Measurements from ENCODE around the gene LRRC45.

The LRRC45 gene

GRCh38 chr17:82064433-82065192 lies 41.5 kb downstream of the LRRC45 start:
- ATAC-seq: peak; percentile 2; the same call in 1 of the 3 replicates
- TF ChIP-seq PPARA (CRISPR knock-in tag; IDR thresholded peaks at IDR 0.05; ENCODE audit: borderline replicate concordance) (no peak), BACH2 (CRISPR knock-in tag; IDR thresholded peaks at IDR 0.05; ENCODE audit: borderline replicate concordance) (no peak), PATZ1 (CRISPR knock-in tag; IDR thresholded peaks at IDR 0.05; ENCODE audit: borderline replicate concordance) (no peak), ZFP30 (CRISPR knock-in tag; IDR thresholded peaks at IDR 0.05) (no peak)

DNA sequence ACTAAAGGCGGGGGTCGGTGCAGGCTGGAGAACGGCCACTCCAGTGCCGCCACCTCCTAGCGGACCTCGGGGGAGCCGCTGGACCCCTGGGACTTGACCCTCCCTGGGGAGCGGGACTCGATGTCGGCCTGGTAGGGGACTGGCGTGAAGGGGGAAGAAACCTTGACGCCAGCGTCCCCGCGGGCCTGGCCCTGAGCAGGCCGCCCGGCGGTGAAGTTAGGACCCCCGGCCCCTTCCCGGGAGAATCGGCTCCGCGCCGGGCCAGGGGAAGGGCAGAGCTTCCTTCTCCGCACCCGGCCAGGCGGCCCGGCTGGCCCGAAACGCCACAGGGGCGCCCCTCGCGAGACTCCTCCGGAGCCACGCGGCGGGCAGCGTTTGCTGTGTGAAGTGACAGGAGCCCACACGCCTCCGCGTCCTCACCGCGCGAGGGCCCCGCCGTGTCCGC lies 42.1 kb downstream of the LRRC45 start:
- TF ChIP-seq ZNF70 (CRISPR knock-in tag; IDR thresholded peaks at IDR 0.05): no peak
- TF ChIP-seq TOX (CRISPR knock-in tag; IDR thresholded peaks at IDR 0.05; ENCODE audit: borderline replicate concordance): no peak
- no peak for TF ChIP-seq GLIS3 (CRISPR knock-in tag; IDR thresholded peaks at IDR 0.05)
- TF ChIP-seq ISL1 (CRISPR knock-in tag; IDR thresholded peaks at IDR 0.05): no peak
- no peak for TF ChIP-seq OSR1 (CRISPR knock-in tag; IDR thresholded peaks at IDR 0.05)

GRCh38 chr17:82065638-82066303 lies 42.7 kb downstream of the LRRC45 start, which contains the start of gene DUS1L:
Gene DUS1L, minus strand, starts transcription at chr17:82065804. Its CDS starts 745 bp downstream, at chr17:82065059.
- TF ChIP-seq, protein P1, sequence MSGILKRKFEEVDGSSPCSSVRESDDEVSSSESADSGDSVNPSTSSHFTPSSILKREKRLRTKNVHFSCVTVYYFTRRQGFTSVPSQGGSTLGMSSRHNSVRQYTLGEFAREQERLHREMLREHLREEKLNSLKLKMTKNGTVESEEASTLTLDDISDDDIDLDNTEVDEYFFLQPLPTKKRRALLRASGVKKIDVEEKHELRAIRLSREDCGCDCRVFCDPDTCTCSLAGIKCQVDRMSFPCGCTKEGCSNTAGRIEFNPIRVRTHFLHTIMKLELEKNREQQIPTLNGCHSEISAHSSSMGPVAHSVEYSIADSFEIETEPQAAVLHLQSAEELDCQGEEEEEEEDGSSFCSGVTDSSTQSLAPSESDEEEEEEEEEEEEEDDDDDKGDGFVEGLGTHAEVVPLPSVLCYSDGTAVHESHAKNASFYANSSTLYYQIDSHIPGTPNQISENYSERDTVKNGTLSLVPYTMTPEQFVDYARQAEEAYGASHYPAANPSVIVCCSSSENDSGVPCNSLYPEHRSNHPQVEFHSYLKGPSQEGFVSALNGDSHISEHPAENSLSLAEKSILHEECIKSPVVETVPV (CRISPR knock-in tag; IDR thresholded peaks at IDR 0.05): no peak
- TF ChIP-seq ZC3H10 (CRISPR knock-in tag; IDR thresholded peaks at IDR 0.05) (no peak), ISL1 (CRISPR knock-in tag; IDR thresholded peaks at IDR 0.05) (no peak), GLIS3 (CRISPR knock-in tag; IDR thresholded peaks at IDR 0.05) (0 out of 2 replicates have a peak, but pooled peaks have one; percentile 26), ESRRG (CRISPR knock-in tag; IDR thresholded peaks at IDR 0.05) (no peak), ZFP3 (CRISPR knock-in tag; IDR thresholded peaks at IDR 0.05) (peak; percentile 82), CSDC2 (CRISPR knock-in tag; IDR thresholded peaks at IDR 0.05) (peak; percentile 77; the same call in 1 of the 2 replicates), TCF4 (CRISPR knock-in tag; IDR thresholded peaks at IDR 0.05; ENCODE audit: borderline replicate concordance) (no peak), BACH2 (CRISPR knock-in tag; IDR thresholded peaks at IDR 0.05; ENCODE audit: borderline replicate concordance) (no peak)
- TF ChIP-seq, protein P2, sequence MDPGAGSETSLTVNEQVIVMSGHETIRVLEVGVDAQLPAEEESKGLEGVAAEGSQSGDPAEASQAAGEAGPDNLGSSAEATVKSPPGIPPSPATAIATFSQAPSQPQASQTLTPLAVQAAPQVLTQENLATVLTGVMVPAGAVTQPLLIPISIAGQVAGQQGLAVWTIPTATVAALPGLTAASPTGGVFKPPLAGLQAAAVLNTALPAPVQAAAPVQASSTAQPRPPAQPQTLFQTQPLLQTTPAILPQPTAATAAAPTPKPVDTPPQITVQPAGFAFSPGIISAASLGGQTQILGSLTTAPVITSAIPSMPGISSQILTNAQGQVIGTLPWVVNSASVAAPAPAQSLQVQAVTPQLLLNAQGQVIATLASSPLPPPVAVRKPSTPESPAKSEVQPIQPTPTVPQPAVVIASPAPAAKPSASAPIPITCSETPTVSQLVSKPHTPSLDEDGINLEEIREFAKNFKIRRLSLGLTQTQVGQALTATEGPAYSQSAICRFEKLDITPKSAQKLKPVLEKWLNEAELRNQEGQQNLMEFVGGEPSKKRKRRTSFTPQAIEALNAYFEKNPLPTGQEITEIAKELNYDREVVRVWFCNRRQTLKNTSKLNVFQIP (CRISPR knock-in tag; IDR thresholded peaks at IDR 0.05; ENCODE audit: borderline replicate concordance, low read depth): 0 out of 2 replicates have a peak, but pooled peaks have one; percentile 69
- TF ChIP-seq, protein P3, sequence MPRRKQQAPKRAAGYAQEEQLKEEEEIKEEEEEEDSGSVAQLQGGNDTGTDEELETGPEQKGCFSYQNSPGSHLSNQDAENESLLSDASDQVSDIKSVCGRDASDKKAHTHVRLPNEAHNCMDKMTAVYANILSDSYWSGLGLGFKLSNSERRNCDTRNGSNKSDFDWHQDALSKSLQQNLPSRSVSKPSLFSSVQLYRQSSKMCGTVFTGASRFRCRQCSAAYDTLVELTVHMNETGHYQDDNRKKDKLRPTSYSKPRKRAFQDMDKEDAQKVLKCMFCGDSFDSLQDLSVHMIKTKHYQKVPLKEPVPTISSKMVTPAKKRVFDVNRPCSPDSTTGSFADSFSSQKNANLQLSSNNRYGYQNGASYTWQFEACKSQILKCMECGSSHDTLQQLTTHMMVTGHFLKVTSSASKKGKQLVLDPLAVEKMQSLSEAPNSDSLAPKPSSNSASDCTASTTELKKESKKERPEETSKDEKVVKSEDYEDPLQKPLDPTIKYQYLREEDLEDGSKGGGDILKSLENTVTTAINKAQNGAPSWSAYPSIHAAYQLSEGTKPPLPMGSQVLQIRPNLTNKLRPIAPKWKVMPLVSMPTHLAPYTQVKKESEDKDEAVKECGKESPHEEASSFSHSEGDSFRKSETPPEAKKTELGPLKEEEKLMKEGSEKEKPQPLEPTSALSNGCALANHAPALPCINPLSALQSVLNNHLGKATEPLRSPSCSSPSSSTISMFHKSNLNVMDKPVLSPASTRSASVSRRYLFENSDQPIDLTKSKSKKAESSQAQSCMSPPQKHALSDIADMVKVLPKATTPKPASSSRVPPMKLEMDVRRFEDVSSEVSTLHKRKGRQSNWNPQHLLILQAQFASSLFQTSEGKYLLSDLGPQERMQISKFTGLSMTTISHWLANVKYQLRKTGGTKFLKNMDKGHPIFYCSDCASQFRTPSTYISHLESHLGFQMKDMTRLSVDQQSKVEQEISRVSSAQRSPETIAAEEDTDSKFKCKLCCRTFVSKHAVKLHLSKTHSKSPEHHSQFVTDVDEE (CRISPR knock-in tag; IDR thresholded peaks at IDR 0.05): peak; percentile 92
- peak; percentile 51 for ATAC-seq

More for the DNA sequence above, 42.1 kb downstream of the LRRC45 start:
- ATAC-seq: peak; percentile 20

- TF ChIP-seq ZNF70 (CRISPR knock-in tag; IDR thresholded peaks at IDR 0.05): no peak
- no peak for TF ChIP-seq CSDC2 (CRISPR knock-in tag; IDR thresholded peaks at IDR 0.05)
- no peak for TF ChIP-seq ZNF565 (CRISPR knock-in tag; conservative IDR thresholded peaks at IDR 0.05; ENCODE audit: low read depth)
- no peak for ATAC-seq
Observed at GRCh38 chr17:82070611-82071010, 47.5 kb downstream of the LRRC45 start.
